Activated CD8-positive, alpha-beta memory T cell treated with anti-CD3 and anti-CD28 coated beads, Interleukin-2, amount 10 ng/mL, durations not matched to agents 7 days and 5 days (primary cell): ENCODE measurements around the gene CARMIL1. TPM values are rescaled to one million over a fixed set of nuclear protein-coding genes. Genes with fewer than 3 reads are reported as not detected.

Experiments
- ATAC-seq: fragments of 150-1000 bp; cut with Tn5 transposase; one replicate; pipeline ENCODE4 v1.10.0; 2021; ENCODE audit warnings: moderate library complexity
- CTCF ChIA-PET: fragments of 350-600 bp; sonication (Branson Sonifier 250); formaldehyde crosslinking; loops from one replicate; lab custom pipeline; 2021; ENCODE audit warnings: antibody characterized with exemption; lab: Charles Lee
- DNase-seq: peaks from one replicate; pipeline ENCODE4 v3.0.0-alpha.2; 2020
- H3K27ac Mint-ChIP-seq: one replicate; pipeline ENCODE4 v1.8.0; 2021; ENCODE audit warnings: mild to moderate bottlenecking, mixed read lengths
- H3K27me3 Mint-ChIP-seq: one replicate; pipeline ENCODE4 v1.8.0; 2021; ENCODE audit warnings: mixed read lengths
- H3K36me3 Mint-ChIP-seq: one replicate; pipeline ENCODE4 v1.8.0; 2021; ENCODE audit warnings: mild to moderate bottlenecking, mixed read lengths
- H3K4me1 Mint-ChIP-seq: one replicate; pipeline ENCODE4 v1.8.0; 2021; ENCODE audit warnings: mixed read lengths
- H3K4me3 Mint-ChIP-seq: one replicate; pipeline ENCODE4 v1.8.0; 2021; ENCODE audit warnings: mild to moderate bottlenecking, moderate library complexity, mixed read lengths
- H3K9me3 Mint-ChIP-seq: one replicate; pipeline ENCODE4 v1.8.0; 2022; ENCODE audit warnings: low read depth, mixed read lengths
- total RNA-seq, 2 experiments: library from RNA; stranded (reverse); gene quantifications; one replicate each; pipeline ENCODE4 v1.2.3, GENCODE V29; 2021

The CARMIL1 gene
- total RNA-seq, 2 experiments from 2014 or later, result 3.4 to 3.8 TPM

DNA sequence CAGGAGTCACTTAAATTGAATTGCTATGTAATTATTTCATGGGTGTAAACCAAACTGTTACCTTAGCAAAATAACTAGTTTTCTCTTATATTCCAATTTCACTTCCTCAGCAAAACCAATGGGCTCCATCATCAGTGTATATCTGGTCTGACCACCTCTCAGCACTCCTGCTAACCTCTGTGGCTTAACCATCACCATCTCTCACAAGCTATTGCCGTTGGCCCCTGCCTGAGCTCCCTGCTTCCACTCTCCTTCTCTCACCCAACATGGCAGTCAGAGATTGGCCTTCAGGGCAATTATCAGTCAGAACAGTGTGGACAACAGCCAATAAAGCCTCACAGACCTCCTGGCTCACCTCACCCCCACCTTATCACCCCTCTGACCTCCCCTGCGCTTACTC lies 124.0 kb downstream of the CARMIL1 start:
- CTCF ChIA-PET, result interaction anchor here (0.9 to 2.5 kb wide), 2 partner anchors 34 to 57 kb away, joined by 3 to 11 read pairs; no protein-coding TSS in a partner anchor
- peaks cover 15% of the 10 kb centered on the region for H3K4me1 Mint-ChIP-seq
- no peak overlapping the region for H3K27ac Mint-ChIP-seq
- no peak for ATAC-seq
- H3K4me3 Mint-ChIP-seq, result no peak overlapping the region
- H3K27me3 Mint-ChIP-seq, result no peaks in the 10 kb centered on the region
- peaks cover 2% of the 10 kb centered on the region for H3K36me3 Mint-ChIP-seq
- H3K9me3 Mint-ChIP-seq, result no peaks in the 10 kb centered on the region
- DNase-seq, result no peak

DNA sequence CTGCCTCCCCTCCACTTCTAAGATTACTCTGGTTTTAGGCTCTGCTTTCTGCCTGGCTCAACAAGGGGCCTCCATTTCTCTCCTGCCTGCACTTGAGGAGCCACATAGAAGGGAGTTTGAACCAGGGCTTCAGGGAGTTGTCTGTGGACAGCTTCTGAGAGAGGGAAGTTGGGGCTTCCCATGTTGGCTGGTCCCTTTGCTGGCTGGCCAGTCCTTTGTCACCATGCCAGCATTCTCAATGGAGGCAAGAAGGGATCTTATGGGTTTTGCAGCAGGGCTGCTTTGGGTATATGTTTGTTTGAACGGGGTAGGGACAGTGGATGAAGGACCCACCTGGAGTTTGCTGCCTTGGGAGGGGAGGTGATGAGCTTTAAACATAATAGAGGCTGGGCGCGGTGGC lies 124.9 kb downstream of the CARMIL1 start:
- Mint-ChIP-seq H3K27ac (no peak overlapping the region), H3K9me3 (no peaks in the 10 kb centered on the region), H3K27me3 (no peaks in the 10 kb centered on the region), H3K36me3 (peaks cover 2% of the 10 kb centered on the region), H3K4me3 (no peak overlapping the region), H3K4me1 (peaks cover 15% of the 10 kb centered on the region)
- ATAC-seq (no peak), DNase-seq (no peak)
- CTCF ChIA-PET, result interaction anchor here (0.9 to 2.5 kb wide), 5 partner anchors 13 to 138 kb away, joined by 3 to 11 read pairs (median 3); no protein-coding TSS in a partner anchor

DNA sequence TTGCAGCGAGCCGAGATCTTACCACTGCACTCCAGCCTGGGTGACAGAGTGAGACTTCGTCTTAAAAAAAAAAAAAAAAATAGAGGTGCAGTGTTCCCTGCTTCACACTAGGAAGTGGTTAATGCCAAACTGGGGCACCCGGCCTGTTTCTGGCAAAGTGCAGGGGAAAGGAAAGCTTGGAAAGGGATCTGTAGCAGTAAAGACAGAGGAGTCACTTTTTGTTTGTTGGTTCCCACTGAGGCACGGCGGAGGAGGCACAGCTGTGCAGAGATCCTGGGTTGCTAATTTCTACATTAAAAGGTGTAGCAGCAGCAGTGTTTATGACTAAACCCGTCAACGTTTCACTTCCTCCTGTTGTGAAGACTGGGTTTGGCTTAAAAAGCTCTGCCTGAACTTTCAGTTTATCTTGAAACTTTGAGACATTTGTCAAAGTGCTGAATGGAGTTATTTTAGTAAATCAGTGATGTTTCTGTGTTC lies 125.6 kb downstream of the CARMIL1 start:
- Mint-ChIP-seq H3K9me3 (no peaks in the 10 kb centered on the region), H3K27ac (no peak overlapping the region), H3K36me3 (peaks cover 2% of the 10 kb centered on the region), H3K4me3 (no peak overlapping the region), H3K27me3 (no peaks in the 10 kb centered on the region), H3K4me1 (peaks cover 16% of the 10 kb centered on the region)
- peak; percentile 69 for DNase-seq
- CTCF ChIA-PET, result interaction anchor here (0.6 to 2.5 kb wide), 11 partner anchors 14 to 638 kb away, joined by 3 to 11 read pairs (median 3); partner anchors contain the start of gene CARMIL1
- peak; percentile 94 for ATAC-seq

DNA sequence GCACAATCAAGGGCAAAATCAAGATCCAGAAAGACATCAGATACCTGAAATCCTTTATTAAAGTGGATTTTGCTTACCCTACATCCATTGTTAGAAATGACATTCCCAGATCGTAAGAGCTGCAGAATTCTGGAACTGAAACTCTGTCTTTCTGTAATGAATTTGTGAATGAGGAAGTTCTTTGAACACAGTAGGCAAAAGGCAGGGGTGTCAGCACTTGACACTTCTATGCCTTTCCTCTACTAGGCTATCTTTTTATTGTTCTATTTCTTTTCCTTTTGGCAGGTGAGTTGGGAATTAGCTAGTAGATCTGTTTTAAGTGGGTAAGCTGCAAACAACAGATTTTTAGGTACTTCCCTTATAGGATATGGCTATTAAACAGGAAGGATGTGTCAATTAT lies 126.3 kb downstream of the CARMIL1 start:
- Mint-ChIP-seq H3K27ac (no peak overlapping the region), H3K9me3 (no peaks in the 10 kb centered on the region), H3K27me3 (no peaks in the 10 kb centered on the region), H3K36me3 (peaks cover 2% of the 10 kb centered on the region), H3K4me1 (peaks cover 20% of the 10 kb centered on the region), H3K4me3 (no peak overlapping the region)
- CTCF ChIA-PET, result interaction anchor here (0.6 to 2.5 kb wide), 10 partner anchors 21 to 182 kb away, joined by 3 to 11 read pairs (median 4); partner anchors contain the start of gene CARMIL1
- DNase-seq (no peak), ATAC-seq (no peak)

DNA sequence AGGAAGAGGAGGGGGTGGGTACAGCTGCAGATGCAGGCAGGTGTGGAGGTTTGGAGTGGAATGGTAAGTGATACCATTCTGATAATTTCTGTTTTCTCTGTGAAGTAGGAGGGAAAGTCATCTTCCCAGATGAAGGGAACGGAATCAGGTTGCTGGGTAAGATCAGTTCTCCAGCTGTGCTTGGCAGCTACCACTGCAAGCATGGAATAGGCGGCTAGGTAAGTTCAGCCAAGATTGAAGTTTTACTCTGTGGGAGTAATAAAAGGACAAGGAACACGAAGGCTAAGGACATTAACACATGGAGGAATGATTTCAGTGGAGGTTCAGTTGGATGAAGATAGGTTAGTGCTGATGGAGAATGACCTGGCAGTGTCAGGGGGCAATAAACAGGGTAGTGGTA lies 128.3 kb downstream of the CARMIL1 start:
- H3K36me3 Mint-ChIP-seq, result peaks cover 2% of the 10 kb centered on the region
- no peaks in the 10 kb centered on the region for H3K9me3 Mint-ChIP-seq
- H3K27ac Mint-ChIP-seq, result no peak overlapping the region
- DNase-seq (no peak), ATAC-seq (no peak)
- CTCF ChIA-PET, result no interaction called here
- H3K4me1 Mint-ChIP-seq, result peaks cover 23% of the 10 kb centered on the region
- H3K27me3 Mint-ChIP-seq, result no peaks in the 10 kb centered on the region
- no peak overlapping the region for H3K4me3 Mint-ChIP-seq

DNA sequence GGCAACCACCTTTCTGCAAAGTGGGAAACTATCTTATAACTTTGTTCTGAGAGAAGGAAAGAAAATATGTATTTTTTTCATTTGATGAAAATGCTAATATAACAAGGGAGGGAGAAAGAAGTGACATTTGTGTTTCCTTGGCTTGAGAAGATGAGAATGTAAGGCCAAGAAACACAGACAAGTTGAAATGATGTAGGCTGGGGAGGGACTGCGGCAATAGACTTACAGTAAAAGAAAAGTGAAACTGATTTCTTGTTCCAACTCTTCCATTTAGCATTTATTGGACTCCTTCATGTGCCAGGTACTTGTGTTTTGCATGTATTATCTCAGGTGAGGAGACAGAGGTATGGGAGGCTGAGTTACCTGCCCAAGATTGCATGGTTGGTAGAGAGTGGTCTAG lies 130.9 kb downstream of the CARMIL1 start:
- H3K27me3 Mint-ChIP-seq, result no peaks in the 10 kb centered on the region
- H3K27ac Mint-ChIP-seq, result peak overlapping the region; percentile 76
- ATAC-seq, result peak; percentile 45
- peaks cover 19% of the 10 kb centered on the region for H3K4me1 Mint-ChIP-seq
- no peaks in the 10 kb centered on the region for H3K9me3 Mint-ChIP-seq
- H3K4me3 Mint-ChIP-seq, result peak overlapping the region; percentile 57
- CTCF ChIA-PET, result interaction anchor here (1.0 kb wide), 1 partner anchor 9 kb away, joined by 3 read pairs; no protein-coding TSS in a partner anchor
- no peak for DNase-seq
- no peaks in the 10 kb centered on the region for H3K36me3 Mint-ChIP-seq

DNA sequence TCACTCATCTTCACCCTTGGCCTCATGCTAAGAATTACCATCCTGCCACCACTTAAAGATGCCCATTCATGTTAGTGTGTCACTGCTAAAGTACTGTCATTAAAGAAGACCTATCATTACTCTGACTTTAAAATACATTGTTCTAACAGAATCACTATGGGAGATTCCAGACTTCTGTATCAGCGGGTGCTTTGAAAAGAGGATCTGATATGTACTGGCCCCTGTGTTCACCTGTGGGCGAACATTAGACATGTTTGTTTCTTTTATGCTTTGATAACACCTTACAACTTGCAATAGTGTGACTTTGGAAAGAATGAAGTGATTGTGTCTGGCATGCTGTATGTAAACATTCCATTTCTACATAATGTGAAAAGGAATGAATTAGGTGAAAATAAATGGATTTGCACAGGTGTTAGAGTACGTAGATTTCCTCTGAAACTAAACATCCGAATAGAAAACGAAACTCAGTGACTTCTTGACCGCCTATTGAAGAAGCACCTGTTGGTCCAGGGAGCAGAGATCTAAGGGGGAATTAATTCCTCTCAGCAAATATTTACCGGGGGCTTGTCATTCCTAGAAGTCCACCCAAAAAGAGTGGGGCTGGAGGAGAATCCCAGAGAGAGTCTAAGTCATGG lies 132.3 kb downstream of the CARMIL1 start:
- CTCF ChIA-PET, result interaction anchor here (1.0 kb wide), 1 partner anchor 8 kb away, joined by 3 read pairs; no protein-coding TSS in a partner anchor
- ATAC-seq (no peak), DNase-seq (no peak)
- no peaks in the 10 kb centered on the region for H3K9me3 Mint-ChIP-seq
- no peaks in the 10 kb centered on the region for H3K27me3 Mint-ChIP-seq
- peaks cover 19% of the 10 kb centered on the region for H3K4me1 Mint-ChIP-seq
- H3K36me3 Mint-ChIP-seq, result no peaks in the 10 kb centered on the region
- H3K27ac Mint-ChIP-seq, result no peak overlapping the region
- no peak overlapping the region for H3K4me3 Mint-ChIP-seq

DNA sequence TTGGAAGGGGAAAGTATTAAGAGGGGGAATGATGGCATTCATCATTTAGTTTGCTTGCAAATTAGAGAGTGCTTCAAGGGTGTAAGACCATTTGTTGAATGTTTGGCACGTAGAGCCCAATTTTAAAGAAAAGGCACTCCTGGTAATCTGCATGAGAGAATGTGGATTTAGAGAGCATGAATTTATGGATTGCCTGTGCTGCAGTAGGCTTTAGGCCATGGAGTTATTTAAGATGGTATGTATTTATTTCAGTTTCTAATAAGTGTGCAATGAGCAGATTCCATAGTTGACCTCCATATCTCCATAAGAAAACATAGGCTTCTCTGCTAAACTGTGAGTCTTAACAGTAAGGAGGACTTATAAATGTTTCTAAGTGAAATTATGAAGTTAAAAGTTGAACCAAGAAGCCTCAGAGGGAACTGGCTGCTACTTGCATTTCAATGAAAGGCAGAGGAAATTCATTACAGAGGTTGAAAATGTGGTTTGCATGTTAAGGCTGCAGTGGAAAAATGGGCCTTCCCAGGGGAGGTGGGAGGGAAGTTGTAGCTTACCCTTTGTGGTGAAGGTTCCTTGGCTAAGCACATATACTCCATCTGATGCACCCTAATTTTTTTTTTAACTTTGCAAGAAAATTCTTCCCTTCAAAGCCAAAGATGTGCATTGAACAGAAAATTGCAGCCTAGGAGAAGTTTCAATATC lies 134.2 kb downstream of the CARMIL1 start:
- Mint-ChIP-seq H3K4me3 (no peak overlapping the region), H3K27ac (peak overlapping the region; percentile 38), H3K36me3 (no peaks in the 10 kb centered on the region), H3K4me1 (peaks cover 19% of the 10 kb centered on the region), H3K9me3 (no peaks in the 10 kb centered on the region), H3K27me3 (no peaks in the 10 kb centered on the region)
- ATAC-seq, result no peak
- DNase-seq, result no peak
- CTCF ChIA-PET, result interaction anchor here (1.0 to 1.9 kb wide), 2 partner anchors 13 kb away, joined by 3 to 4 read pairs; no protein-coding TSS in a partner anchor

DNA sequence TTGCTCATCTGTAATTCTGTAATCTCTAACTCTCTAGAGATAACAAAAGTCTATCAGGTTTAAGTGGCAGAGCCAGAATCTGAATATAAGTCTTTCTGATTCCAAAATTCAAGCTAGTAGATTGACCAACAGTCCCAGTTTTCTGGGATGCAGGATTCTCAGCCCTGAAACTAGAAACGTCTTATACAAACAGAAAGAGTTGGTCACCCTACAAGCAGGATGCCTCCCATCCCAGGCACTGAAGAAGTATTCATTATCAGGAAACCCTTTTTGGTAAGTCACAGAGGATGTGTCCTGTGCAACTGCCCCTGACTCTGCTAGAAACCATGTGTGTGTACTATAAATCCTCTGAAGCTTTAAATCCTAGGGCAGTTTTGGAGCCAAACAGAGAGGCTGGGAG lies 135.0 kb downstream of the CARMIL1 start:
- Mint-ChIP-seq H3K4me1 (peaks cover 19% of the 10 kb centered on the region), H3K36me3 (no peaks in the 10 kb centered on the region), H3K27me3 (no peaks in the 10 kb centered on the region), H3K4me3 (no peak overlapping the region), H3K27ac (no peak overlapping the region), H3K9me3 (no peaks in the 10 kb centered on the region)
- ATAC-seq (no peak), DNase-seq (no peak)
- CTCF ChIA-PET, result interaction anchor here (1.0 to 1.9 kb wide), 2 partner anchors 12 to 14 kb away, joined by 3 to 4 read pairs; no protein-coding TSS in a partner anchor

DNA sequence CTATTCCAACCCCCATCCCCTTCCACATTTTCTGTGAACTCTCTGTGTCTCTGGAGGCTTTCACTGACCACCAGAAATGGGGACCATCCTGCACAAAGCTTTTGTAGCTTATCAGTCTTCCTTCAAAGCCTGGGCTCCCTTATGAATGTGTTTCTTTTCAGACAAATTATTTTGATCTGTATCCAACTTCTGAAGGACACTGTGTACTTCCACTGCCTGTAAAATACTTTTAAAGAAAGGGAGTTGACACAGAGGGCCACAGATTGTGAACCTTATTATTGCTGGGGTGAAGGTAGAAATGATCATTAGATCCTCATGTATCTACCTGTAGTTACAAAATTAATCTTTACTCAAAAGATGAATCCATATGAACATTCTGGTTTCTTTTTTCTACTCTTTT lies 135.6 kb downstream of the CARMIL1 start:
- ATAC-seq, result no peak
- no peak overlapping the region for H3K27ac Mint-ChIP-seq
- CTCF ChIA-PET, result interaction anchor here (1.9 kb wide), 1 partner anchor 11 kb away, joined by 4 read pairs; no protein-coding TSS in a partner anchor

DNA sequence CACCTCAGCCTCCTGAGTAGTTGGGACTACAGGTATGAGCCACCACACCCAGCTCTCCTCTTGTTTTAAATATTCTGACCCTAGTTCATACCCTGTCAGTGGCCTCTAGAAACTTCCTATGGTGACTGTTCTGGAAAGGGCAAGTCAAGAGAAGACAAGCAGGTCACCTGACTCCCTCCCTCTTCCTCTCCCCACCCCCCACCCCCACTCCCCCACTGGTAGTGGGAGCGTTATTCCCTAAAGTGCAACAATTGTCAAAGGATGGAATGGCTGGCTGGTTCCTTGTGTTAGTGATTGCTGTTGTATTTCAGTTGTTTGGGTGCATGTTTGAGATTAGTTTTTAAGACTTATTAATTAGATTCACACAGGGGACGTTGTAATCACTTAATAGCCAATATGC lies 136.1 kb downstream of the CARMIL1 start:
- CTCF ChIA-PET, result interaction anchor here (1.9 kb wide), 1 partner anchor 11 kb away, joined by 4 read pairs; no protein-coding TSS in a partner anchor
- Mint-ChIP-seq H3K27ac (no peak overlapping the region), H3K4me1 (peaks cover 15% of the 10 kb centered on the region), H3K9me3 (no peaks in the 10 kb centered on the region), H3K4me3 (no peak overlapping the region), H3K36me3 (peaks cover 3% of the 10 kb centered on the region), H3K27me3 (no peaks in the 10 kb centered on the region)
- ATAC-seq (no peak), DNase-seq (no peak)

More for the DNA sequence above, 135.6 kb downstream of the CARMIL1 start:
- Mint-ChIP-seq H3K4me1 (peaks cover 18% of the 10 kb centered on the region), H3K36me3 (no peaks in the 10 kb centered on the region), H3K4me3 (no peak overlapping the region), H3K9me3 (no peaks in the 10 kb centered on the region), H3K27me3 (no peaks in the 10 kb centered on the region)
- DNase-seq, result no peak

DNA sequence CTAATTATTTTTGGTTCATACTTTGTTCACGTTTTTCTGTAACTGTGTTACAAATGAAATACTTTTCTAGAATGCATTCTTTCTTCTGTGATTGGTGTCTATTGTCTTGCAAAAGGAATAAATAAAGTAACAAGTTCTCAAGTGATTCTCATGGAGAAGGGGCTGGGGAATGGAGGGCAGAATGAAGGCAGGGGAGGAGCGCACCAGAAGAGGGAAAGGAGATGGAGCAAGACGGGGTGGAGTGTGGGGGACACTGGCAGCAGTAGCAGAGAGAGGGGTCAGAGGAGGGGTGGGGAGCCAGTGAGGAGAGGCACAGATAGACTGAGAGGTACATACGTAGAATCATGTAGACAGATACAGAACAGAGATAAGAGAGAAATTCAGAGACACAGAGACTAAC lies 136.5 kb downstream of the CARMIL1 start:
- no peak for ATAC-seq
- no peak overlapping the region for H3K27ac Mint-ChIP-seq
- no peaks in the 10 kb centered on the region for H3K27me3 Mint-ChIP-seq
- H3K36me3 Mint-ChIP-seq, result peaks cover 3% of the 10 kb centered on the region
- no peak overlapping the region for H3K4me3 Mint-ChIP-seq
- H3K4me1 Mint-ChIP-seq, result peaks cover 13% of the 10 kb centered on the region
- no peaks in the 10 kb centered on the region for H3K9me3 Mint-ChIP-seq
- CTCF ChIA-PET, result no interaction called here
- DNase-seq, result no peak

DNA sequence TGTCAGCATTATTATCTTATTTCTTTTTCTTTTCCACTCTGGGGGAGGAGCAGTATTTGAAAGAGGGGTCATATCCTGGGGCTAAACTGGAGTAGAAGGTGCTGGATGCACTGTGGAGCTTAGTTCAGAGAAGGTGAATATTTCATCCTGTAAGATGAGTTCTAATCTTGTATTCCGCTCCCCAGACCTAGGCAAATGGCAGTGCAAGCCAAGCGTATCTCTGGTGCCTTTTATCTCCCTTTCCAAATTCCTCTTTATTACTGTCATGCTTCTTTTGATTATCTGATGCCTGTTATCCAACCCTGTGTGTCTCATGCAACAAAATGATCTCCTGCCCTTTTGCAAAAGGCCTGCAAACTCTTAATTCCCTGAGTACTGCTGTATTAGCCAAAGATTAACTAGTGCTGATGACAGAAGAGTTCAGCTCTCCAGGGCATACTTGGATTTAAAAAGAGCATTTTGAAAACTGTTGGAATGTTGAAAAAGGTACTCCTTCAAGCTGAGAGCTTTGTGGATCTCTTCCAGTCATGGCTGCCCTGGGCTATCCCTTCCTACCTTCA lies 138.0 kb downstream of the CARMIL1 start:
- no peak overlapping the region for H3K4me3 Mint-ChIP-seq
- no peak overlapping the region for H3K27ac Mint-ChIP-seq
- H3K9me3 Mint-ChIP-seq, result no peaks in the 10 kb centered on the region
- H3K27me3 Mint-ChIP-seq, result no peaks in the 10 kb centered on the region
- CTCF ChIA-PET, result interaction anchor here (1.4 kb wide), 1 partner anchor 9 kb away, joined by 4 read pairs; no protein-coding TSS in a partner anchor
- peaks cover 10% of the 10 kb centered on the region for H3K4me1 Mint-ChIP-seq
- ATAC-seq (no peak), DNase-seq (no peak)
- peaks cover 3% of the 10 kb centered on the region for H3K36me3 Mint-ChIP-seq
